IPS DF 6.9 (cell line): ENCODE results near the gene MAN2B1.
"Not testable (repeated sequence)": the region's sequence is repeated elsewhere in the genome, so short reads cannot be mapped to it uniquely, and the experiment has no call there.

Experiments
- DNase-seq: peaks from one replicate; pipeline ENCODE4 v3.0.0-alpha.2; 2013; ENCODE audit warnings: low read depth, low spot score
- H3K27ac ChIP-seq: one replicate; pipeline ENCODE4 v1.5.1; 2013; ENCODE audit warnings: low read length, control low read depth
- H3K27me3 ChIP-seq: 2 replicates; pipeline ENCODE4 v1.6.1; 2013; ENCODE audit warnings: mild to moderate bottlenecking, low read length; ENCODE audit not compliant: control insufficient read depth, insufficient read depth
- H3K36me3 ChIP-seq: 2 replicates; pipeline ENCODE4 v1.6.1; 2013; ENCODE audit warnings: low read length; ENCODE audit not compliant: control insufficient read depth, insufficient read depth
- H3K4me1 ChIP-seq: 2 replicates; pipeline ENCODE4 v1.6.1; 2013; ENCODE audit warnings: low read length; ENCODE audit not compliant: control insufficient read depth, insufficient read depth
- H3K4me3 ChIP-seq: 2 replicates; pipeline ENCODE4 v1.5.1; 2013; ENCODE audit warnings: mild to moderate bottlenecking, low read length
- H3K9me3 ChIP-seq: 2 replicates; pipeline ENCODE4 v1.6.1; 2013; ENCODE audit warnings: low read length, inconsistent platforms; ENCODE audit not compliant: control insufficient read depth, insufficient read depth
- WGBS: extraction: QIAGEN DNeasy Blood & Tissue Kit; methylation state at CpG from one replicate; pipeline ENCODE4 v1.1.7; 2013; ENCODE audit warnings: mixed read lengths, missing lambda C conversion rate; ENCODE audit not compliant: insufficient read length, insufficient coverage; 5-methylcytosine and 5-hydroxymethylcytosine counted together

The MAN2B1 gene

GRCh38 chr19:12689581-12690216, 23.2 kb upstream of the MAN2B1 start:
- WGBS: no CpG with 5 or more reads among the region's 26 CpGs
- Histone ChIP-seq H3K27me3 (no peaks in the 10 kb centered on the region), H3K36me3 (no peaks in the 10 kb centered on the region), H3K4me3 (no peak overlapping the region), H3K9me3 (no peaks in the 10 kb centered on the region), H3K4me1 (no peaks in the 10 kb centered on the region), H3K27ac (no peak overlapping the region)
- DNase-seq: no peak

- Histone ChIP-seq H3K27me3 (no peaks in the 10 kb centered on the region), H3K36me3 (no peaks in the 10 kb centered on the region), H3K9me3 (no peaks in the 10 kb centered on the region), H3K27ac (no peak overlapping the region), H3K4me3 (no peak overlapping the region), H3K4me1 (no peaks in the 10 kb centered on the region)
- WGBS: no CpG with 5 or more reads among the region's 12 CpGs
- no peak for DNase-seq
Measured at GRCh38 chr19:12689012-12689411, 22.5 kb upstream of the MAN2B1 start.

GRCh38 chr19:12687496-12688196, 21.1 kb upstream of the MAN2B1 start, which contains the start of gene GNG14:
TSS of gene GNG14 (plus strand) at chr19:12687998. CDS start at chr19:12688049, 51 bp downstream.
- H3K27ac ChIP-seq: no peak within 1 kb of the TSS
- DNase-seq: no peak
- H3K4me1 ChIP-seq: no peaks in the 10 kb centered on the region
- H3K4me3 ChIP-seq: no peak within 1 kb of the TSS
- no peaks in the 10 kb centered on the region for H3K36me3 ChIP-seq
- no peaks in the 10 kb centered on the region for H3K27me3 ChIP-seq
- no CpG with 5 or more reads among the region's 9 CpGs for WGBS
- H3K9me3 ChIP-seq: no peaks in the 10 kb centered on the region

GRCh38 chr19:12685831-12686230, 19.3 kb upstream of the MAN2B1 start:
- Histone ChIP-seq H3K36me3 (no peaks in the 10 kb centered on the region), H3K27me3 (no peaks in the 10 kb centered on the region), H3K4me3 (no peak overlapping the region), H3K27ac (no peak overlapping the region), H3K4me1 (no peaks in the 10 kb centered on the region), H3K9me3 (no peaks in the 10 kb centered on the region)
- no peak for DNase-seq
- no CpG with 5 or more reads among the region's 3 CpGs for WGBS

DNA sequence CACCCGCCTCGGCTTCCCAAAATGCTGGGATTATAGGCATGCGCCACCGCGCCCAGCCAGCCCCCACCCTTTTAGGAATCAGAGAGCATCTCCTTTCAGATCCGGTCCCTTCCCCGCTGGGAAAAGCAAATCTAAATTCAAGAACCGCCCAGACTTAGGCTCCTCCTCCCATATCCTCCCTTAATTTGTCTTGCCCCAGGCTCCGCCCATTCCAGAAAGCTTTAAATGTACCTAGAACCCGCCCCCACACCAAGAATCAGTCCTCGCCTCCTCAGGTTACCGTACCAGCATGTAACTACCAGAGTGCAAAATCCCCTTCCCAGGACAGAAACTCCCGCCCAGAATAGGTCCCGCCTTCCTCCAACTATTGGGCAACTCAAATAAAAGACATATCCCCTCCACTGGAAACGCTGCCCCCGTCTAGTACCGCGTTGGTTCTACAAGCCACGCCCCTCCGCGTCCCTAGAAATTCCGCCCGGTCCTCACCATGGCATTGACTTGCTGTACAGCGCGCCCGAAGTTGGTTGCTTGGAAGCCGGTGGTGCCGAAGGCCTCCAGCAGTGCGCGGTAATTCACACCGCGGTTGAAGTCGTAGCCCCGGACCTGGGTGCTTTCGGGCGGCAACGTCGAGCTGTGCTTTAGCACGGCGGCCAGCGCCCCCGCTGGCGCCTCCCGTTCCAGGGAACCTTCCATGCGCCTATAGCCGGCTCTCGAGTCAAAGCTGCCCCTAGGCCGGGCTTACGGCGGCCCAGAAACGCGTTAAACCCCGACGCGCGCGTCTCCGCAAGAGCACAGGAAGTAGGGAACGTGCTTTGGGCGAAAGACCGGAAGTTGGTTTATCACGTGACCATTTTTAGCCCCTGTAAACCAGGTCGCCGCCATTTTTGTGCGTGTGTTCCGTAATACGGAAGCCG, 14.8 kb upstream of the MAN2B1 start, which contains the start of gene DHPS:
DHPS (minus strand) TSS at position 807 of the 914 bp plus-strand sequence; CDS start at position 693, 114 bp downstream.
- Histone ChIP-seq H3K4me1 (no peaks in the 10 kb centered on the region), H3K9me3 (no peaks in the 10 kb centered on the region), H3K36me3 (peaks cover 13% of the 10 kb centered on the region), H3K27me3 (no peaks in the 10 kb centered on the region), H3K27ac (no peak within 1 kb of the TSS), H3K4me3 (peak within 1 kb of the TSS; percentile 64)
- no CpG with 5 or more reads among the region's 68 CpGs for WGBS
- DNase-seq: peak; percentile 95

GRCh38 chr19:12680034-12680433, 13.5 kb upstream of the MAN2B1 start:
- Histone ChIP-seq H3K27ac (no peak overlapping the region), H3K36me3 (peaks cover 23% of the 10 kb centered on the region), H3K4me1 (no peaks in the 10 kb centered on the region; the same call in 1 of the 2 replicates), H3K4me3 (no peak overlapping the region), H3K27me3 (no peaks in the 10 kb centered on the region), H3K9me3 (no peaks in the 10 kb centered on the region)
- DNase-seq: no peak
- no CpG with 5 or more reads among the region's 9 CpGs for WGBS

DNA sequence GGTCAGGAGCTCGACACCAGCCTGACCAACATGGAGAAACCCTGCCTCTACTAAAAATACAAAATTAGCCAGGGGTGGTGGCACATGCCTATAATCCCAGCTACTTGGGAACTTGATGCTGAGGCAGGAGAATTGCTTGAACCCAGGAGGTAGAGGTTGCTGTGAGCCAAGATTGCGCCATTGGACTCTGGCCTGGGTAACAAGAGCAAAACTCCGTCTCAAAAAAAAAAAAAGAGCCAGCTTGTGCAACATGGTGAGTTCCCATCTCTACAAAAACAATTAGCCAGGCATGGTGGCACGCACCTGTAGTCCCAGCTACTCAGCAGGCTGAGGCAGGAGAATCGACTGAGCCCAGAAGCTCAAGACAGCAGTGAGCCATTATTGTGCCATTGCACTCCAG, 11.5 kb upstream of the MAN2B1 start:
- H3K4me3 ChIP-seq, H3K27me3 ChIP-seq, H3K27ac ChIP-seq, H3K9me3 ChIP-seq, H3K4me1 ChIP-seq, DNase-seq: not testable (repeated sequence)
- no CpG with 5 or more reads among the region's 5 CpGs for WGBS
- peaks cover 31% of the 10 kb centered on the region for H3K36me3 ChIP-seq

DNA sequence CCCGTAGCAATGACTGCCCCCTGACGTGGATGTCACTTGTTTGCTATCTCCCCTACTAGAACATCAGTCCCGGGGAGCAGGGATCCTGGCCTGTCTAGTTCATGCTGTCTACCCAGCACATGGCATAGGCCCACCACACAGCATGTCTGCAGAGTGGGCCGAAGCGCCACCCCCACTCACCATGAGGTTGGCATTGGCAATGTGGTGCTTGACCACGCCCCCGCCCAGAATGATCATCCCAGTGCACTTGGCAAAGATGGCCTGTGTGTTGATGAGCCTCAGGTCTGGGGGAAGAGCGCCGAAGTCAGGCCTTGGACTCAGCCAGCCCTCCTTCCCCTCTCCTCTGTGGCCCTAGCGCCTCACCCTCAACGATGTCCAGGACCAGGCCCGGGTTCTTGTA, 10.4 kb upstream of the MAN2B1 start:
- Histone ChIP-seq H3K27me3 (no peaks in the 10 kb centered on the region), H3K36me3 (peaks cover 37% of the 10 kb centered on the region), H3K4me3 (no peak overlapping the region), H3K9me3 (no peaks in the 10 kb centered on the region), H3K27ac (no peak overlapping the region), H3K4me1 (no peaks in the 10 kb centered on the region; the same call in 1 of the 2 replicates)
- no CpG with 5 or more reads among the region's 12 CpGs for WGBS
- DNase-seq: no peak

GRCh38 chr19:12676384-12676792, 9.8 kb upstream of the MAN2B1 start:
- Histone ChIP-seq H3K27me3 (no peaks in the 10 kb centered on the region), H3K36me3 (peaks cover 37% of the 10 kb centered on the region), H3K27ac (no peak overlapping the region), H3K4me1 (no peaks in the 10 kb centered on the region; the same call in 1 of the 2 replicates), H3K4me3 (no peak overlapping the region), H3K9me3 (no peaks in the 10 kb centered on the region)
- peak; percentile 87 for DNase-seq
- no CpG with 5 or more reads among the region's 4 CpGs for WGBS

DNA sequence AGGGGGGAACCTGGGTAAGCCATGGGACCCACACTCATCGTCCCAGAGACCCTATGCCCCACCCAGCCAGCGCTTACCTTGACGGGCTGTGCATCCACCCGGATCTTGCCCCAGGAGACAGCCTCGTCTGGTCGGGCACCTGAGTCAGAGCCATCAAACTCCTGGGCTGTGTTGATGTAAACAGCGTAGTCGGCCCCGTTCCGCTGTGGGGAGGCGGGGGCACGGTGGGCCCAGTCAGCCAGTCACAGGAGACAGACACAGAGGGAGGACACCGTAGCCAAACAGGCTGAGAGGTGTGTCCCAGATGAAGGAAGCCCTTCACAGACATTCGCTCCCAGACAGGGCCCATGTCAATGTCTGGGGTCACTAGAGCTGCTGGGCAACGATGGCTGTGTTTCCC, 9.4 kb upstream of the MAN2B1 start:
- WGBS: no CpG with 5 or more reads among the region's 15 CpGs
- Histone ChIP-seq H3K36me3 (peaks cover 37% of the 10 kb centered on the region), H3K27ac (no peak overlapping the region), H3K4me3 (no peak overlapping the region), H3K4me1 (no peaks in the 10 kb centered on the region; the same call in 1 of the 2 replicates), H3K9me3 (no peaks in the 10 kb centered on the region), H3K27me3 (no peaks in the 10 kb centered on the region)
- DNase-seq: no peak
